ENCODE results near the gene RCOR2. TPM values are rescaled to one million over a fixed set of nuclear protein-coding genes. Genes with fewer than 3 reads are reported as not detected.
"Not testable (repeated sequence)": the region's sequence is repeated elsewhere in the genome, so short reads cannot be mapped to it uniquely, and the experiment has no call there.

The RCOR2 gene
- polyA plus RNA-seq (ENCODE audit: insufficient read length in 3 of 3): 10 to 100 TPM; 10.4 to 11.8 (median 11.4) TPM

GRCh38 chr11:63916837-63917691 lies at the start of gene RCOR2:
RCOR2 (minus strand) TSS chr11:63917164; CDS start chr11:63916456, 708 bp downstream.
- no peak for DNase-seq (ENCODE audit: low read depth in 3 of 3, low spot score in 2 of 3)

- DNase-seq (ENCODE audit: low read depth in 3 of 3, low spot score in 2 of 3): no peak
Observed at GRCh38 chr11:63966444-63966843, 49.5 kb upstream of the RCOR2 start.

- DNase-seq (ENCODE audit: low read depth in 3 of 3, low spot score in 2 of 3): not testable (repeated sequence)
Observed at GRCh38 chr11:63963895-63964294, 46.9 kb upstream of the RCOR2 start.

- no peak for DNase-seq (ENCODE audit: low read depth in 3 of 3, low spot score in 2 of 3)
Observed at GRCh38 chr11:63961608-63962412, 44.8 kb upstream of the RCOR2 start.

- DNase-seq (ENCODE audit: low read depth in 3 of 3, low spot score in 2 of 3): no peak
Observed at GRCh38 chr11:63958008-63958407, 41.0 kb upstream of the RCOR2 start.

- DNase-seq (ENCODE audit: low read depth in 3 of 3, low spot score in 2 of 3): no peak
Observed at GRCh38 chr11:63952570-63952969, 35.6 kb upstream of the RCOR2 start.

GRCh38 chr11:63951779-63952536 lies 35.0 kb upstream of the RCOR2 start:
- no peak for DNase-seq (ENCODE audit: low read depth in 3 of 3, low spot score in 2 of 3)

- peak in 1 of 3 donors; percentile 67 for DNase-seq (ENCODE audit: low read depth in 3 of 3, low spot score in 2 of 3)
Observed at GRCh38 chr11:63945477-63946163, 28.7 kb upstream of the RCOR2 start.

- DNase-seq (ENCODE audit: low read depth in 3 of 3, low spot score in 2 of 3): no peak
Observed at GRCh38 chr11:63944987-63945386, 28.0 kb upstream of the RCOR2 start.

- DNase-seq (ENCODE audit: low read depth in 3 of 3, low spot score in 2 of 3): no peak
Observed at GRCh38 chr11:63942803-63943202, 25.8 kb upstream of the RCOR2 start.

- DNase-seq (ENCODE audit: low read depth in 3 of 3, low spot score in 2 of 3): no peak
Observed at GRCh38 chr11:63941901-63942300, 24.9 kb upstream of the RCOR2 start.

- DNase-seq (ENCODE audit: low read depth in 3 of 3, low spot score in 2 of 3): no peak
Observed at GRCh38 chr11:63940786-63941185, 23.8 kb upstream of the RCOR2 start.

- DNase-seq (ENCODE audit: low read depth in 3 of 3, low spot score in 2 of 3): no peak
Observed at GRCh38 chr11:63939397-63939891, 22.5 kb upstream of the RCOR2 start.

GRCh38 chr11:63938479-63939396 lies 21.8 kb upstream of the RCOR2 start, which contains the start of gene NAA40:
NAA40 (plus strand) TSS chr11:63939002; CDS start chr11:63939097, 95 bp downstream.
- DNase-seq (ENCODE audit: low read depth in 3 of 3, low spot score in 2 of 3): peak; percentile 85 to 90 (median 87)

- DNase-seq (ENCODE audit: low read depth in 3 of 3, low spot score in 2 of 3): no peak
Observed at GRCh38 chr11:63937713-63938478, 20.9 kb upstream of the RCOR2 start.

GRCh38 chr11:63933459-63933858 lies 16.5 kb upstream of the RCOR2 start:
- no peak for DNase-seq (ENCODE audit: low read depth in 3 of 3, low spot score in 2 of 3)

GRCh38 chr11:63931876-63932275 lies 14.9 kb upstream of the RCOR2 start:
- no peak for DNase-seq (ENCODE audit: low read depth in 3 of 3, low spot score in 2 of 3)

GRCh38 chr11:63931045-63931444 lies 14.1 kb upstream of the RCOR2 start:
- no peak for DNase-seq (ENCODE audit: low read depth in 3 of 3, low spot score in 2 of 3)
